Femur (tissue), 1 donor: ENCODE results near the gene VSX2.

Experiments used
- DNase-seq: peaks from one replicate; pipeline ENCODE4 v3.0.0-alpha.2; 2017

The VSX2 gene

GRCh38 chr14:74302634-74303569 lies 63.7 kb downstream of the VSX2 start, which contains the start of gene ABCD4:
Gene ABCD4 (minus strand): TSS chr14:74302934. CDS start chr14:74302912, 22 bp downstream.
- DNase-seq, result peak; percentile 96

GRCh38 chr14:74308695-74309094 lies 69.4 kb downstream of the VSX2 start:
- no peak for DNase-seq

GRCh38 chr14:74309125-74310022 lies 70.1 kb downstream of the VSX2 start:
- DNase-seq, result no peak

- DNase-seq, result no peak
These were observed 72.9 kb downstream of the VSX2 start for GRCh38 chr14:74312161-74312560.
